GM12878 (cell line): ENCODE measurements around the gene SPN. TPM values are rescaled to one million over a fixed set of nuclear protein-coding genes. Genes with fewer than 3 reads are reported as not detected.

Source experiments
- ASH2L ChIP-seq: fragments of 300-600, 200-600 bp; sonication (generic); IDR thresholded peaks from 2 replicates; pipeline ENCODE4 v1.6.1; 2017; ENCODE audit warnings: low read depth, mild to moderate bottlenecking, borderline replicate concordance
- ATF7 ChIP-seq: fragments of 450-650 bp; IDR thresholded peaks from 2 replicates; pipeline ENCODE4 v1.6.1; 2016; ENCODE audit warnings: low read depth, mild to moderate bottlenecking
- CBX5 ChIP-seq: sonication (generic); IDR thresholded peaks from 2 replicates; pipeline ENCODE4 v1.6.1; 2016; ENCODE audit warnings: low read depth, moderate library complexity, mild to moderate bottlenecking, inconsistent platforms
- CEBPZ ChIP-seq: fragments of 150-350 bp; IDR thresholded peaks from 2 replicates; pipeline ENCODE4 v1.6.1; 2016; ENCODE audit warnings: low read depth, low read length
- EZH2 ChIP-seq: IDR thresholded peaks from 2 replicates; pipeline ENCODE4 v1.6.1; 2012; ENCODE audit warnings: low read depth, mild to moderate bottlenecking, control low read depth, inconsistent platforms, low read length, borderline replicate concordance; ENCODE audit not compliant: control insufficient read depth
- IKZF2 ChIP-seq, 2 experiments: fragments of 450-650 bp; IDR thresholded peaks; 2 replicates each; pipeline ENCODE4 v1.6.1; 2017; ENCODE audit warnings: mild to moderate bottlenecking in 2 of 2, moderate library complexity in 2 of 2
- MEF2A ChIP-seq: IDR thresholded peaks from 2 replicates; pipeline ENCODE4 v1.6.1; 2011; ENCODE audit warnings: low read depth, mild to moderate bottlenecking, low read length, moderate library complexity; ENCODE audit not compliant: insufficient read depth
- MXI1 ChIP-seq: fragments of 150-350 bp; IDR thresholded peaks from 2 replicates; pipeline ENCODE4 v1.6.1; 2011; ENCODE audit warnings: low read depth, mild to moderate bottlenecking, inconsistent platforms, low read length, improper control_type of control experiment
- NFIC ChIP-seq: IDR thresholded peaks from 2 replicates; pipeline ENCODE4 v1.6.1; 2012; ENCODE audit warnings: low read depth, mild to moderate bottlenecking, inconsistent platforms, low read length, moderate library complexity
- NR2F1 ChIP-seq: fragments of 450-650 bp; conservative IDR thresholded peaks from 2 replicates; pipeline ENCODE4 v1.6.1; 2017; ENCODE audit warnings: mild to moderate bottlenecking
- RAD21 ChIP-seq: IDR thresholded peaks from 2 replicates; pipeline ENCODE4 v1.6.1; 2011; ENCODE audit warnings: mild to moderate bottlenecking, low read depth, low read length, moderate library complexity; ENCODE audit not compliant: insufficient read depth
- RB1 ChIP-seq: fragments of 450-650 bp; formaldehyde crosslinking; IDR thresholded peaks from 2 replicates; pipeline ENCODE4 v1.6.1; 2017; ENCODE audit warnings: mild to moderate bottlenecking, borderline replicate concordance
- SRF ChIP-seq, 2 experiments: IDR thresholded peaks; 2 replicates each; pipeline ENCODE4 v1.6.1; 2011; ENCODE audit warnings: low read depth in 2 of 2, low read length in 2 of 2, mild to moderate bottlenecking in 1 of 2, moderate library complexity in 1 of 2
- STAT1 ChIP-seq: fragments of 450-650 bp; conservative IDR thresholded peaks from 2 replicates; pipeline ENCODE4 v1.6.1; 2014; ENCODE audit warnings: antibody characterized with exemption, mild to moderate bottlenecking
- USF1 ChIP-seq: IDR thresholded peaks from 2 replicates; pipeline ENCODE4 v1.6.1; 2011; ENCODE audit warnings: borderline replicate concordance, low read depth, mild to moderate bottlenecking, moderate library complexity, mixed read lengths, low read length; ENCODE audit not compliant: insufficient read depth; ENCODE audit errors: extremely low read length
- USF2 ChIP-seq: IDR thresholded peaks from 2 replicates; pipeline ENCODE4 v1.6.1; 2011; ENCODE audit warnings: low read depth, low read length, improper control_type of control experiment, borderline replicate concordance
- WRNIP1 ChIP-seq: IDR thresholded peaks from 2 replicates; pipeline ENCODE4 v1.6.1; 2011; ENCODE audit warnings: low read depth, low read length, improper control_type of control experiment, borderline replicate concordance
- ZNF687 ChIP-seq: fragments of 450-650 bp; IDR thresholded peaks from 2 replicates; pipeline ENCODE4 v1.6.1; 2017; ENCODE audit warnings: mild to moderate bottlenecking, moderate library complexity
- polyA plus RNA-seq, 11 experiments: library from polyadenylated mRNA; depleted of rRNA in 4 of 11; unstranded in 6 of 11; stranded (reverse) in 5 of 11; fragments of >200 nt; fragmentation: Nextera tagmentation in 4 of 11; fragmentation: Illumina TruSeq in 1 of 11; extraction: Ambion mirVana in 4 of 11; extraction: Trizol in 1 of 11; gene quantifications; 1 replicate in 1 of 11; 2 replicates in 10 of 11; pipeline versions ENCODE4 v1.2.1 to v1.2.3, GENCODE V29; 2011 to 2016; ENCODE audit warnings: inconsistent platforms in 2 of 11, missing spikeins in 2 of 11, low read depth in 1 of 11
- total RNA-seq, 4 experiments: library from RNA; depleted of rRNA in 3 of 4; stranded (reverse); fragments of >200 nt in 3 of 4; fragmentation: Illumina TruSeq in 1 of 4; extraction: Trizol in 1 of 4; gene quantifications; 2 replicates each; pipeline versions ENCODE4 v1.2.1 to v1.2.3, GENCODE V29; 2013 to 2021

Gene SPN
- total and polyA plus RNA-seq, 10 of the 15 experiments (the other 5 are each of a cell fraction or from before 2014, with no cell fraction given), result 16.2 to 173 (median 92.7) TPM

GRCh38 chr16:29710227-29711219 lies 47.5 kb downstream of the SPN start (continued):
- TF ChIP-seq USF2, result peak; percentile 66
- no peak for TF ChIP-seq CEBPZ
- TF ChIP-seq SRF (IDR thresholded peaks at IDR 0.05; ENCODE audit: low read depth in 2 of 2, low read length in 2 of 2), result no peak
- TF ChIP-seq IKZF2 (IDR thresholded peaks at IDR 0.05), result no peak; a peak in 1 of 4 replicates
- no peak for TF ChIP-seq RB1
- TF ChIP-seq NFIC, result no peak
- TF ChIP-seq STAT1, result no peak
- TF ChIP-seq WRNIP1, result no peak
- TF ChIP-seq ZNF687, result no peak
- peak; percentile 37; the same call in 1 of the 2 replicates for TF ChIP-seq NR2F1
- TF ChIP-seq RAD21, result peak; percentile 53
- no peak for TF ChIP-seq CBX5
- no peak for TF ChIP-seq MEF2A
- TF ChIP-seq USF1, result peak; percentile 27
- TF ChIP-seq MXI1, result peak; percentile 50; the same call in 1 of the 2 replicates
- no peak for TF ChIP-seq EZH2
- TF ChIP-seq ASH2L, result no peak
- TF ChIP-seq ATF7, result 0 out of 2 replicates have a peak, but pooled peaks have one; percentile 4
